SK-N-SH (cell line): ENCODE results near the gene ANKS1B. TPM values are rescaled to one million over a fixed set of nuclear protein-coding genes. Genes with fewer than 3 reads are reported as not detected.

Experiments used
- CTCF ChIA-PET: fragments of 300-600, 350-600 bp; formaldehyde crosslinking; extraction: SDS; loops from one replicate; lab custom pipeline; 2021; lab: Yijun Ruan, JAX
- POLR2A ChIA-PET: fragments of 350-600 bp; sonication (Branson Sonifier 250); formaldehyde crosslinking; extraction: SDS; loops from one replicate; lab custom pipeline; 2020; ENCODE audit warnings: antibody characterized with exemption, inconsistent platforms; lab: Yijun Ruan, JAX
- DNase-seq: peaks from one replicate; pipeline ENCODE4 v3.0.0; 2012
- H2AFZ ChIP-seq: fragments of 200-600 bp; sonication (generic); 2 replicates; pipeline ENCODE4 v1.8.1; 2016; ENCODE audit warnings: antibody characterized with exemption, mild to moderate bottlenecking, low read depth
- H3F3A ChIP-seq: fragments of 200-600 bp; sonication (generic); replicated peaks from 2 replicates; pipeline ENCODE3; 2016; ENCODE audit warnings: antibody characterized with exemption, mild to moderate bottlenecking; ENCODE audit not compliant: insufficient read depth
- H3K27ac ChIP-seq, 2 experiments: fragments of 200-500 bp in 1 of 2; fragments of 200-600 bp in 1 of 2; sonication (Bioruptor generic) in 1 of 2; sonication (generic), shearing (Covaris generic) in 1 of 2; 2 replicates each; pipeline versions ENCODE4 v1.5.1 to v1.6.1; 2014 to 2016; ENCODE audit warnings: low read depth in 2 of 2, inconsistent platforms in 1 of 2, low read length in 1 of 2, mild to moderate bottlenecking in 1 of 2, mixed read lengths in 1 of 2
- H3K27me3 ChIP-seq: fragments of 200-600 bp; sonication (generic), shearing (Covaris generic); 2 replicates; pipeline ENCODE4 v1.6.1; 2016; ENCODE audit warnings: mixed run types; ENCODE audit not compliant: insufficient read depth
- H3K36me3 ChIP-seq, 2 experiments: fragments of 200-500 bp in 1 of 2; fragments of 200-600 bp in 1 of 2; sonication (Bioruptor generic) in 1 of 2; sonication (generic) in 1 of 2; replicated peaks in 1 of 2; 2 replicates each; pipeline versions ENCODE3 to v1.5.1; 2014 to 2016; ENCODE audit warnings: low read length in 1 of 2, mild to moderate bottlenecking in 1 of 2; ENCODE audit not compliant: insufficient read depth in 2 of 2, control insufficient read depth in 1 of 2
- H3K4me1 ChIP-seq, 2 experiments: fragments of 200-500 bp in 1 of 2; fragments of 200-600 bp in 1 of 2; sonication (Bioruptor generic) in 1 of 2; sonication (generic), shearing (Covaris generic) in 1 of 2; 2 replicates each; pipeline versions ENCODE4 v1.5.1 to v1.6.1; 2014 to 2016; ENCODE audit warnings: low read depth in 1 of 2, low read length in 1 of 2, mixed run types in 1 of 2; ENCODE audit not compliant: insufficient read depth in 2 of 2, control insufficient read depth in 1 of 2
- H3K4me2 ChIP-seq: fragments of 200-600 bp; sonication (generic), shearing (Covaris generic); 2 replicates; pipeline ENCODE4 v1.6.1; 2017; ENCODE audit warnings: mixed run types
- H3K4me3 ChIP-seq, 2 experiments: fragments of 200-500 bp in 1 of 2; fragments of 200-600 bp in 1 of 2; sonication (Bioruptor generic) in 1 of 2; sonication (generic), shearing (Covaris generic) in 1 of 2; 2 replicates each; pipeline versions ENCODE4 v1.5.1 to v1.8.1; 2014 to 2016; ENCODE audit warnings: low read depth in 2 of 2, inconsistent platforms in 1 of 2, low read length in 1 of 2, mild to moderate bottlenecking in 1 of 2, mixed read lengths in 1 of 2, moderate library complexity in 1 of 2
- H3K79me2 ChIP-seq: fragments of 200-600 bp; sonication (generic); 2 replicates; pipeline ENCODE4 v1.8.1; 2017; ENCODE audit warnings: mild to moderate bottlenecking; ENCODE audit not compliant: insufficient read depth
- H3K9ac ChIP-seq: fragments of 200-600 bp; sonication (generic); 2 replicates; pipeline ENCODE4 v1.6.1; 2017; ENCODE audit warnings: mixed run types
- H3K9me2 ChIP-seq: fragments of 200-600 bp; sonication (generic); 2 replicates; pipeline ENCODE4 v1.6.1; 2017; ENCODE audit warnings: mixed run types
- H3K9me3 ChIP-seq: fragments of 200-600 bp; sonication (generic); 2 replicates; pipeline ENCODE4 v1.6.1; 2017; ENCODE audit warnings: mixed run types, mild to moderate bottlenecking, moderate library complexity
- H4K20me1 ChIP-seq: fragments of 200-600 bp; sonication (generic); 2 replicates; pipeline ENCODE4 v1.6.1; 2017; ENCODE audit warnings: mild to moderate bottlenecking, mixed run types; ENCODE audit not compliant: insufficient read depth
- CHD2 ChIP-seq: fragments of 150-350 bp; IDR thresholded peaks from 2 replicates; pipeline ENCODE4 v1.6.1; 2018; ENCODE audit warnings: low read length; ENCODE audit not compliant: partially characterized antibody
- EZH2phosphoT487 ChIP-seq: fragments of 200-600 bp; sonication (generic); IDR thresholded peaks from 2 replicates; pipeline ENCODE4 v1.6.1; 2017; ENCODE audit warnings: low read depth, mixed run types, mild to moderate bottlenecking, antibody characterized with exemption, moderate library complexity, borderline replicate concordance
- FOXJ3 ChIP-seq: sonication (generic); formaldehyde crosslinking; IDR thresholded peaks from 2 replicates; pipeline ENCODE4 v1.5.1; 2020; ENCODE audit warnings: mild to moderate bottlenecking, missing genetic modification reagents
- FOXM1 ChIP-seq: IDR thresholded peaks from 2 replicates; pipeline ENCODE4 v1.4.0; 2012; ENCODE audit warnings: low read depth, mild to moderate bottlenecking
- NRF1 ChIP-seq: IDR thresholded peaks from 2 replicates; pipeline ENCODE4 v1.6.1; 2012; ENCODE audit warnings: low read depth, mild to moderate bottlenecking, low read length
- RFX5 ChIP-seq: IDR thresholded peaks from 2 replicates; pipeline ENCODE4 v1.6.1; 2012; ENCODE audit warnings: mild to moderate bottlenecking, improper control_type of control experiment, low read length
- TEAD4 ChIP-seq: IDR thresholded peaks from 2 replicates; pipeline ENCODE4 v1.4.0; 2012; ENCODE audit warnings: mild to moderate bottlenecking, borderline replicate concordance; ENCODE audit not compliant: insufficient read depth
- YY1 ChIP-seq: IDR thresholded peaks from 2 replicates; pipeline ENCODE4 v1.4.0; 2012; ENCODE audit warnings: low read depth, mild to moderate bottlenecking
- ZBTB33 ChIP-seq: IDR thresholded peaks from 2 replicates; pipeline ENCODE4 v1.4.0; 2012; ENCODE audit warnings: low read depth, borderline replicate concordance
- WGBS: methylation state at CpG from one replicate; pipeline ENCODE4 v1.1.6; 2017; ENCODE audit warnings: low lambda C conversion rate; 5-methylcytosine and 5-hydroxymethylcytosine counted together
- polyA plus RNA-seq, 3 experiments: library from polyadenylated mRNA; depleted of rRNA; stranded (reverse); fragments of >200 nt; gene quantifications; 2 replicates each; pipeline ENCODE4 v1.2.3, GENCODE V29; 2012

ANKS1B gene
- polyA plus RNA-seq, 1 of the 3 experiments (the other 2 are of a cell fraction), result 1.8 TPM

GRCh38 chr12:99339663-99340062, 645.1 kb downstream of the ANKS1B start:
- Histone ChIP-seq H3K4me2 (no peak overlapping the region), H4K20me1 (no peaks in the 10 kb centered on the region), H3K36me3 (no peaks in the 10 kb centered on the region), H3K9ac (no peak overlapping the region), H3K27me3 (no peaks in the 10 kb centered on the region), H3F3A (no peaks in the 10 kb centered on the region), H3K4me1 (no peaks in the 10 kb centered on the region), H3K79me2 (no peaks in the 10 kb centered on the region), H3K9me2 (no peaks in the 10 kb centered on the region), H3K4me3 (no peak overlapping the region), H2AFZ (no peak overlapping the region), H3K9me3 (no peaks in the 10 kb centered on the region), H3K27ac (no peak overlapping the region)
- POLR2A ChIA-PET, result no interaction called here
- CTCF ChIA-PET, result no interaction called here
- WGBS, result 71% methylated on average over 3 of the region's 3 CpGs
- TF ChIP-seq EZH2phosphoT487, result no peak
- TF ChIP-seq TEAD4, result no peak
- TF ChIP-seq ZBTB33, result no peak
- no peak for DNase-seq

- Histone ChIP-seq H3K9me2 (no peaks in the 10 kb centered on the region), H3F3A (no peaks in the 10 kb centered on the region), H3K36me3 (no peaks in the 10 kb centered on the region), H3K79me2 (no peaks in the 10 kb centered on the region), H3K4me2 (no peak overlapping the region), H3K27ac (no peak overlapping the region), H3K4me3 (no peak overlapping the region), H3K4me1 (no peaks in the 10 kb centered on the region), H4K20me1 (no peaks in the 10 kb centered on the region), H3K9ac (no peak overlapping the region), H3K27me3 (no peaks in the 10 kb centered on the region), H2AFZ (no peak overlapping the region)
- ChIA-PET CTCF (no interaction called here), POLR2A (no interaction called here)
- no peak for DNase-seq
- no peak for TF ChIP-seq FOXJ3
- no peak for TF ChIP-seq CHD2
- no peak for TF ChIP-seq YY1
- TF ChIP-seq RFX5, result no peak
- TF ChIP-seq ZBTB33, result no peak
- no peak for TF ChIP-seq NRF1
- TF ChIP-seq FOXM1, result no peak
- TF ChIP-seq, all 33 proteins: peak for 0
- H3K9me3 ChIP-seq, result no peaks in the 10 kb centered on the region
- 43% methylated on average over 5 of the region's 5 CpGs for WGBS
Measured at GRCh38 chr12:99334285-99335056, 650.3 kb downstream of the ANKS1B start.
